Measurements from ENCODE around the gene RBM7. TPM values are rescaled to one million over a fixed set of nuclear protein-coding genes. Genes with fewer than 3 reads are reported as not detected.

RBM7 gene
- total and polyA plus RNA-seq, 2 of the 8 experiments (the other 6 are each of a cell fraction or from before 2014, with no cell fraction given), result 18.0 to 45.7 TPM

GRCh38 chr11:114400216-114400914 lies at the start of gene RBM7, which contains the start of gene C11orf71 (continued):
- TF ChIP-seq NANOG (IDR thresholded peaks at IDR 0.05; ENCODE audit: insufficient read depth, low read depth, low read length, poor library complexity, severe bottlenecking), result no peak
- no peak for TF ChIP-seq ZNF274 (IDR thresholded peaks at IDR 0.05; ENCODE audit: borderline replicate concordance, extremely low read depth, low read length)
- TF ChIP-seq CHD7 (IDR thresholded peaks at IDR 0.05; ENCODE audit: insufficient replicate concordance, low read length), result peak; percentile 28
- no peak for TF ChIP-seq SIRT6 (IDR thresholded peaks at IDR 0.05; ENCODE audit: low read length)
- TF ChIP-seq MAFK (IDR thresholded peaks at IDR 0.05; ENCODE audit: low read depth, low read length), result peak; percentile 55; the same call in 1 of the 2 replicates
